DOHH2 (cell line): ENCODE measurements around the gene CHCHD3.

Experiments
- H3F3A ChIP-seq: fragments of 200-600 bp; sonication (generic), shearing (Covaris generic); 2 replicates; pipeline ENCODE4 v1.6.0; 2016; ENCODE audit warnings: antibody characterized with exemption, mild to moderate bottlenecking; ENCODE audit not compliant: control insufficient read depth, insufficient read depth
- H3K27ac ChIP-seq: fragments of 200-600 bp; sonication (generic); 2 replicates; pipeline ENCODE4 v1.5.1; 2014; ENCODE audit warnings: low read depth, mild to moderate bottlenecking, low read length, moderate library complexity
- H3K27me3 ChIP-seq: fragments of 200-600 bp; sonication (generic); 2 replicates; pipeline ENCODE4 v1.6.1; 2014; ENCODE audit warnings: mild to moderate bottlenecking, low read length, mixed read lengths; ENCODE audit not compliant: control insufficient read depth
- H3K36me3 ChIP-seq: fragments of 200-600 bp; sonication (generic); 2 replicates; pipeline ENCODE4 v1.6.1; 2014; ENCODE audit warnings: mild to moderate bottlenecking, low read length, moderate library complexity, mixed read lengths; ENCODE audit not compliant: control insufficient read depth
- H3K4me1 ChIP-seq: fragments of 200-600 bp; sonication (generic); 2 replicates; pipeline ENCODE4 v1.6.1; 2014; ENCODE audit warnings: mild to moderate bottlenecking, low read length, mixed read lengths; ENCODE audit not compliant: control insufficient read depth
- H3K4me2 ChIP-seq: fragments of 200-600 bp; sonication (generic); 2 replicates; pipeline ENCODE4 v1.6.0; 2014; ENCODE audit warnings: mild to moderate bottlenecking, low read length, moderate library complexity
- H3K4me3 ChIP-seq: fragments of 200-600 bp; sonication (generic); 2 replicates; pipeline ENCODE4 v1.5.1; 2014; ENCODE audit warnings: mild to moderate bottlenecking, low read length, mixed read lengths
- H3K79me2 ChIP-seq: fragments of 200-600 bp; sonication (generic); 2 replicates; pipeline ENCODE4 v1.6.1; 2014; ENCODE audit warnings: mild to moderate bottlenecking, low read length, mixed read lengths; ENCODE audit not compliant: control insufficient read depth
- H3K9me2 ChIP-seq: fragments of 200-600 bp; sonication (generic); replicated peaks from 2 replicates; pipeline ENCODE4 v1.6.1; 2014; ENCODE audit warnings: mild to moderate bottlenecking, low read length, mixed read lengths; ENCODE audit not compliant: control insufficient read depth
- H3K9me3 ChIP-seq: fragments of 200-600 bp; sonication (generic); 2 replicates; pipeline ENCODE4 v1.6.1; 2014; ENCODE audit warnings: antibody characterized with exemption, low read length, mixed read lengths; ENCODE audit not compliant: control insufficient read depth, insufficient read depth
- H4K20me1 ChIP-seq: fragments of 200-600 bp; sonication (generic); 2 replicates; pipeline ENCODE4 v1.6.0; 2014; ENCODE audit warnings: low read depth, mild to moderate bottlenecking, antibody characterized with exemption, low read length, moderate library complexity; ENCODE audit not compliant: control insufficient read depth, insufficient read depth
- EZH2phosphoT487 ChIP-seq: fragments of 200-600 bp; sonication (generic); IDR thresholded peaks from 2 replicates; pipeline ENCODE4 v1.6.1; 2017; ENCODE audit warnings: borderline replicate concordance, mild to moderate bottlenecking, antibody characterized with exemption, low read length, moderate library complexity, mixed read lengths
- TF ChIP-seq, protein P1 (sequence below): fragments of 200-600 bp; sonication (generic); IDR thresholded peaks from one replicate; pipeline ENCODE4 v1.5.1; 2014; ENCODE audit warnings: antibody characterized with exemption, mild to moderate bottlenecking, low read depth, low read length; ENCODE audit not compliant: poor library complexity, severe bottlenecking

The CHCHD3 gene

GRCh38 chr7:133054162-133054840 lies 27.6 kb downstream of the CHCHD3 start:
- Histone ChIP-seq H3F3A (peaks cover 3% of the 10 kb centered on the region; the same call in 1 of the 2 replicates), H3K27ac (no peak overlapping the region), H3K9me2 (no peaks in the 10 kb centered on the region), H3K4me3 (no peak overlapping the region), H4K20me1 (peaks cover 26% of the 10 kb centered on the region; the same call in 1 of the 2 replicates), H3K79me2 (peaks cover 90% of the 10 kb centered on the region), H3K27me3 (no peaks in the 10 kb centered on the region), H3K4me2 (no peak overlapping the region), H3K36me3 (peaks cover 13% of the 10 kb centered on the region), H3K4me1 (peaks cover 12% of the 10 kb centered on the region), H3K9me3 (no peaks in the 10 kb centered on the region)
- TF ChIP-seq, protein P1, sequence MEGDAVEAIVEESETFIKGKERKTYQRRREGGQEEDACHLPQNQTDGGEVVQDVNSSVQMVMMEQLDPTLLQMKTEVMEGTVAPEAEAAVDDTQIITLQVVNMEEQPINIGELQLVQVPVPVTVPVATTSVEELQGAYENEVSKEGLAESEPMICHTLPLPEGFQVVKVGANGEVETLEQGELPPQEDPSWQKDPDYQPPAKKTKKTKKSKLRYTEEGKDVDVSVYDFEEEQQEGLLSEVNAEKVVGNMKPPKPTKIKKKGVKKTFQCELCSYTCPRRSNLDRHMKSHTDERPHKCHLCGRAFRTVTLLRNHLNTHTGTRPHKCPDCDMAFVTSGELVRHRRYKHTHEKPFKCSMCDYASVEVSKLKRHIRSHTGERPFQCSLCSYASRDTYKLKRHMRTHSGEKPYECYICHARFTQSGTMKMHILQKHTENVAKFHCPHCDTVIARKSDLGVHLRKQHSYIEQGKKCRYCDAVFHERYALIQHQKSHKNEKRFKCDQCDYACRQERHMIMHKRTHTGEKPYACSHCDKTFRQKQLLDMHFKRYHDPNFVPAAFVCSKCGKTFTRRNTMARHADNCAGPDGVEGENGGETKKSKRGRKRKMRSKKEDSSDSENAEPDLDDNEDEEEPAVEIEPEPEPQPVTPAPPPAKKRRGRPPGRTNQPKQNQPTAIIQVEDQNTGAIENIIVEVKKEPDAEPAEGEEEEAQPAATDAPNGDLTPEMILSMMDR = no peak
- no peak for TF ChIP-seq EZH2phosphoT487

GRCh38 chr7:133053321-133053891 lies 28.5 kb downstream of the CHCHD3 start:
- TF ChIP-seq, protein P1 = no peak
- no peak for TF ChIP-seq EZH2phosphoT487
- no peak overlapping the region for H3K4me2 ChIP-seq
- no peak overlapping the region for H3K4me3 ChIP-seq
- peaks cover 90% of the 10 kb centered on the region for H3K79me2 ChIP-seq
- no peaks in the 10 kb centered on the region for H3K9me2 ChIP-seq
- no peak overlapping the region for H3K27ac ChIP-seq
- H3K4me1 ChIP-seq = peaks cover 10% of the 10 kb centered on the region
- H4K20me1 ChIP-seq = peaks cover 23% of the 10 kb centered on the region; the same call in 1 of the 2 replicates
- H3K9me3 ChIP-seq = no peaks in the 10 kb centered on the region
- H3K27me3 ChIP-seq = no peaks in the 10 kb centered on the region
- peaks cover 3% of the 10 kb centered on the region; the same call in 1 of the 2 replicates for H3F3A ChIP-seq
- H3K36me3 ChIP-seq = peaks cover 9% of the 10 kb centered on the region

DNA sequence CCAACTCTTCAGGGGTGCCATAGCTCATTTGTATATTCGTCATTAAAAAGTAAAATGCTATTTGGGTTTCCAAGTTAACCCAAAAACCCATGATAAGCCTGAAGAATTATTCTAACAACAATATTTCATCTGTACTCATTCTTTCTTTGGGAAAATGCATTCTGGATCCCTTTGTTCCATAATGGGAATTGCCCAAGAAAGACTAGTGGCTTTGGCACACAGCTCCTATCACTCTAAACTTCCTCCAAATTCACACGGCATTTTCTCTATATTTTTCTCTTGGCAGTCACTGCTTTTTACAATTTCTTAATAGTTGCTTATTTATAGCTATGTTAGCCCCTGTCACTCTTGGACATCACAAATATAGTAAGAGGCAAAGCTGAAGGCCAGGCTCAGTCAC lies 29.1 kb downstream of the CHCHD3 start:
- H3K36me3 ChIP-seq = peaks cover 15% of the 10 kb centered on the region
- TF ChIP-seq, protein P1 = no peak
- TF ChIP-seq EZH2phosphoT487 = no peak
- H3K27ac ChIP-seq = no peak overlapping the region
- peaks cover 10% of the 10 kb centered on the region for H3K4me1 ChIP-seq
- H3K9me2 ChIP-seq = no peaks in the 10 kb centered on the region
- H3K9me3 ChIP-seq = no peaks in the 10 kb centered on the region
- H3K4me3 ChIP-seq = no peak overlapping the region
- peaks cover 90% of the 10 kb centered on the region for H3K79me2 ChIP-seq
- H3F3A ChIP-seq = peaks cover 3% of the 10 kb centered on the region; the same call in 1 of the 2 replicates
- H4K20me1 ChIP-seq = peaks cover 23% of the 10 kb centered on the region; the same call in 1 of the 2 replicates
- no peak overlapping the region for H3K4me2 ChIP-seq
- no peaks in the 10 kb centered on the region for H3K27me3 ChIP-seq
